ENCODE data around the gene PLPP7.
"Not testable (repeated sequence)": the region's sequence is repeated elsewhere in the genome, so short reads cannot be mapped to it uniquely, and the experiment has no call there.

The PLPP7 gene

DNA sequence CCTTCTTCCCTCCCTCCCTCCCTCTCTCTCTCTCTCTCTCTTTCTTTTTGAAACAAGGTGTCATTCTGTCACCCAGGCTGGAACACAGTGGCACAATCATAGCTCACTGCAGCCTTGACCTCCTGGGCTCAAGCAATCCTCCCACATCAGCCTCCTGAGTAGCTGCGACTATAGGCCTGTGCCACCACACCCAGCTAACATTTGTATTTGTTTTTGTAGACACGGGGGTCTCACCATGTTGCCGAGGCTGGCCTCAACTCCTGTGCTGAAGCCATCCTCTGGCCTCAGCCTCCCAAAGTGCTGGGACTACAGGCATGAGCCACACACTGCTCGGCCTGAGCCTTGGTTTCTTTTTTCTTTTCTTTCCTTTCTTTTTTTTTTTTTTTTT is 45.8 kb downstream of the PLPP7 start:
- TF ChIP-seq, protein P1, sequence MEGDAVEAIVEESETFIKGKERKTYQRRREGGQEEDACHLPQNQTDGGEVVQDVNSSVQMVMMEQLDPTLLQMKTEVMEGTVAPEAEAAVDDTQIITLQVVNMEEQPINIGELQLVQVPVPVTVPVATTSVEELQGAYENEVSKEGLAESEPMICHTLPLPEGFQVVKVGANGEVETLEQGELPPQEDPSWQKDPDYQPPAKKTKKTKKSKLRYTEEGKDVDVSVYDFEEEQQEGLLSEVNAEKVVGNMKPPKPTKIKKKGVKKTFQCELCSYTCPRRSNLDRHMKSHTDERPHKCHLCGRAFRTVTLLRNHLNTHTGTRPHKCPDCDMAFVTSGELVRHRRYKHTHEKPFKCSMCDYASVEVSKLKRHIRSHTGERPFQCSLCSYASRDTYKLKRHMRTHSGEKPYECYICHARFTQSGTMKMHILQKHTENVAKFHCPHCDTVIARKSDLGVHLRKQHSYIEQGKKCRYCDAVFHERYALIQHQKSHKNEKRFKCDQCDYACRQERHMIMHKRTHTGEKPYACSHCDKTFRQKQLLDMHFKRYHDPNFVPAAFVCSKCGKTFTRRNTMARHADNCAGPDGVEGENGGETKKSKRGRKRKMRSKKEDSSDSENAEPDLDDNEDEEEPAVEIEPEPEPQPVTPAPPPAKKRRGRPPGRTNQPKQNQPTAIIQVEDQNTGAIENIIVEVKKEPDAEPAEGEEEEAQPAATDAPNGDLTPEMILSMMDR (IDR thresholded peaks at IDR 0.05; ENCODE audit: low read depth, low read length, missing control alignments) = no peak
- no peak overlapping the region for H3K4me3 ChIP-seq (ENCODE audit: low read depth, low read length)
- no peak for DNase-seq (ENCODE audit: low read depth)

DNA sequence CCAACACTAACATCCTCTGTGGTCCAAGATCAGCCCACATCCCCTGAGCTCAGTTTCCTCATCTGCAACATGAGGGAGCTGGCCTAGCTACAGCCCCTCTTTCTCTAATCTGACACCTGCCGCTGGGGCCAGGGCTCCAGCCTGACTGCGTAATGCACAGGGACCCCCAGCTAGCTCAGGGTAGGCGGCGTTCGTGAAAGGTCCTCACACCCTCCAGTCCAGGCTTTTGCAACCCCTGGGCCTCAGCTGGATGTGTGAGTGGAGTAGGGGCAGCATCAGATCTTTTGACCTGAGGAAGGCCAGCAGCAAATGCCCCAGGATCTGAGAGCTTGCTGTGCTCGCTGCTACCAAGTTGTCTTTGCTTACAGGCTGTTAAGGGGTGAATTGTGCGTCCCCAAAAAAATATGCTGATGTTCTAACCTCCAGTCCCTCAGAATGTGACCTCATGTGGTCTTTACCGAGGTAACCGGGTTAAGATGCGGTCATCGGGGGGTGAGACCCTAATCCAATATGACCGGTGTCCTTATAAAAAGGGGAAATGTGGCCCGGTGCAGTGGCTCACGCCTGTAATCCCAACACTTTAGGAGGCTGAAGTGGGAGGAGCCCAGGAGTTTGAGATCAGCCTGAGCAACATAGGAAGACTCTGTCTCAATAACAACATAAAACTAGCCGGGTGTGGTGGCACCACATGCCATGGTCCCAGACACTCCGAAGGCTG is 47.8 kb downstream of the PLPP7 start:
- no peak for DNase-seq (ENCODE audit: low read depth)
- H3K4me3 ChIP-seq (ENCODE audit: low read depth, low read length) = no peak overlapping the region
- TF ChIP-seq, protein P1 (IDR thresholded peaks at IDR 0.05; ENCODE audit: low read depth, low read length, missing control alignments) = no peak

DNA sequence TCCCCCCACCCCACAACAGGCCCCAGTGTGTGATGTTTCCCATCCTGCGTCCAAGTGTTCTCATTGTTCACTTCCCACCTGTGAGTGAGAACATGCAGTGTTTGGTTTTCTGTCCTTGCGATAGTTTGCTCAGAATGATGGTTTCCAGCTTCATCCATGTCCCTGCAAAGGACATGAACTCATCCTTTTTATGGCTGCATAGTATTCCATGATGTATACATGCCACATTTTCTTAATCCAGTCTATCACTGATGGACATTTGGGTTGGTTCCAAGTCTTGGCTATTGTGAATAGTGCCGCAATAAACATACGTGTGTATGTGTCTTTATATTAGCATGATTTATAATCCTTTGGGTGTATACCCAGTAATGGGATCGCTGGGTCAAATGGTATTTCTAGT is 49.7 kb downstream of the PLPP7 start:
- H3K4me3 ChIP-seq (ENCODE audit: low read depth, low read length); DNase-seq (ENCODE audit: low read depth): not testable (repeated sequence)

DNA sequence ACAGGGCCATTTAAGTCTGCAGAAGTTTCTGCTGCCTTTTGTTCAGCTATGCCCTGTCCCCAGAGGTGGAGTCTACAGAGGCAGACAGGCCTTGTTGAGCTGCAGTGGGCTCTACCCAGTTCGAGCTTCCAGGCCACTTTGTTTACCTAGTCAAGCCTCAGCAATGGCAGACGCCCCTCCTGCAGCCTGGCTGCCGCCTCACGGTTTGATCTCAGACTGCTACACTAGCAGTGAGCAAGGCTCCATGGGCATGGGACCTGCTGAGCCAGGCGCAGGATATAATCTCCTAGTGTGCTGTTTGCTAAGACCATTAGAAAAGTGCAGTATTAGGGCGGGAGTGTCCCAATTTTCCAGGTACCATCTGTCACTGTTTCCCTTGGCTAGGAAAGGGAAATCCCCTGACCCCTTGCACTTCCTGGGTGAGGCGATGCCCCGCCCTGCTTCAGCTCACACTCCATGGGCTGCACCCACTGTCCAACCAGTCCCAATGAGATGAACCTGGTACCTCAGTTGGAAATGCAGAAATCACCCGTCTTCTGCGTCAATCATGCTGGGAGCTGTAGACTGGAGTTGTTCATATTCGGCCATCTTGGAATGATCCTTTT is 55.5 kb downstream of the PLPP7 start:
- not testable (repeated sequence) for H3K4me3 ChIP-seq (ENCODE audit: low read depth, low read length); DNase-seq (ENCODE audit: low read depth)

DNA sequence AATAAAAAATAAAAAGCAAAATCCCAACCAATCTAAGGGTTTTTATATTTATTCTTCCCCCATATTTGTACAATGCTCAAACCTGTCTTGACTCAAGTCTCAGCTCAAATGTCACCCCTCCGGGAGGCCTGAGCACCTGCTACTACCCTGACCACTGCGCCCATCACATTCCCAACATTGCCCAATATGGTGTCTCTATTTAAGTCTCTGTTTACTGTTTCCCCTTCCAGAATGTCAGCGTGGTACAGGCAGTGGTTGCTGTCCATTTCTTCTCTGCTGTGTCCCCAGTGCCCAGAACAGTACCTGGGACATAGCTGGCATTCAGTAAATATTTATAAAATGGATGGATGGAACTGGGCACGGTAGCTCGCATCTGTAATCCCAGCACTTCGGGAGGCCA is 57.0 kb downstream of the PLPP7 start:
- H3K4me3 ChIP-seq (ENCODE audit: low read depth, low read length) = no peak overlapping the region
- DNase-seq (ENCODE audit: low read depth) = no peak

DNA sequence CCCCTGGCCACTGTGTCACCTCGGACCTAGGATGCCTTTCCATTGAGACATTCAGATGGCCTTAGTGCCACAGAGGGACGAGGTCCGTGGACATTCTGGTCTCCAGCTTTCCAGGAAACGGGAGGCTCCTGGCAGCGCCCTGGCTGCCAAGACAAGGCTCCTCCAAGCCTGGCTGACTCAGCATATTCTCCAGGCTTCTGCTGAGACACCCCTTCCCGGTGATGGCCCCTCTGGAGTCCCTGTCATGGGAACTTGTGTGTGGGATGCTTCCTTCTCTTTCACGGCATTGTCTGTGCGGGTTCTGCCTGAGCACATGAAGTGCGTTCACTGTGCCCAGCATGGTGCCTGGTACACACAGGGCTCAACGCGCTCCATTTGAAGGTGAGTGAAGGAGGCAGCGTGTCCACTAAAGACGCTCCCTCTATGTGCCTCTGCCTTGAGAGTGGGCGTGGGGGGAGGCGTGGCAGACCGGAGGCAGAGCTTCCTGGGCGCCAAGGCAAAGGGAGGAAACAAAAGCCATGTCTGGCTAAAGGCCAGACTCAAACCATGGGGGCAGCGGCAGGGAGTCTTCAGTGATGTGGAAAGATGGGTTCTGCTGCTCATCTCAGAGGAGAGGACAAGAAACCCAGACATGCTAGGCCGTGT is 58.0 kb downstream of the PLPP7 start:
- H3K4me3 ChIP-seq (ENCODE audit: low read depth, low read length) = no peak overlapping the region
- TF ChIP-seq, protein P1 (IDR thresholded peaks at IDR 0.05; ENCODE audit: low read depth, low read length, missing control alignments) = no peak
- DNase-seq (ENCODE audit: low read depth) = no peak

More for the DNA sequence above, 57.0 kb downstream of the PLPP7 start:
- TF ChIP-seq, protein P1 (IDR thresholded peaks at IDR 0.05; ENCODE audit: low read depth, low read length, missing control alignments) = no peak

DNA sequence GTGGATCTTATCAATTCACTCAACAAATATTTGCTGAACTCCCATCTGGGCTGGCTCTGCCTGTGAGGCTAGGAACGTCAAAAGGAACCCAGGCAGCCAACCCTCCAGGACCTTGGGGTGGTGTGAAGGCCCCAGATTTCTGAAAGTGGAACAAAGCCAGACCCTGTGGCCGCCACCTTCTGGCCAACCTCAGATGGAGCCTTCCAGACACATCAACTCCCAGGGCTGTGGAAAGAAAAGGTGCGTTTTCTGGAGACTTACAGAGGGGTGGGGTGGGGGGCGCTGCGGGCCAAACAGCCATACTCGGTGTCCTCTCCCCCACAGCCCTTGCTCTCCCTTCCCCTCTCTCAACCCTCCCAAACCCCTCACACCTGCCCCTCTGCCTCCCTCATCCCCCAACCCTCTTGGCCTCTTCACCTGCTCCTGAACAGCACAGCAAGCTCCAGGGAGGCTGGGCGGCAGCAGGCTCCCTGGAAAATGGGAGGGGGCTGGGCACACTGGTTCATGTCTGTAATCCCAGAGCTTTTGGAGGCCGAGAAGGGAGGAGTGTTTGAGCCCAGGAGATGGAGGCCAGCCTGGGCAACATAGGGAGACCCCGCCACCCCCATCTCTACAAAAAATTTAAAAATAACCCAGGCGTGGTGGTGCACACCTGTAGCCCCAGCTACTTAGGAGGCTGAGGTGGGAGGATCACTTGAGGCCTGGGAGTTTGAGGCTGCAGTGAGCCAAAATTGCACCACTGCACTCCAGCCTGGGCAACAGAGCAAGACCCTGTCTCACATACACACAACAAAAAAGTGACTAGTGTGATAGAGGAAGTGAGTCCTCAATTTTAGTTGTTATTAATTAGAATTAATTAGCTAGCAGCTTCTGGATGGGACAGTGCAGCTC is 59.4 kb downstream of the PLPP7 start:
- TF ChIP-seq, protein P1 (IDR thresholded peaks at IDR 0.05; ENCODE audit: low read depth, low read length, missing control alignments) = no peak
- no peak overlapping the region for H3K4me3 ChIP-seq (ENCODE audit: low read depth, low read length)
- DNase-seq (ENCODE audit: low read depth) = no peak

All from GM12864 (cell line).